GM21367 (cell line): ENCODE measurements around the gene ERN1.
A peak's percentile ranks its signal among the peaks of the same experiment; 100 is the strongest.

Experiments used
- ATAC-seq: cut with Tn5 transposase; IDR thresholded peaks from one replicate; pipeline ENCODE4 v1.9.1; 2021; ENCODE audit not compliant: unreplicated experiment

ERN1 gene

GRCh38 chr17:64158406-64158805, 28.5 kb upstream of the ERN1 start:
- ATAC-seq, result no peak

- no peak for ATAC-seq
Measured at GRCh38 chr17:64157669-64158180, 27.8 kb upstream of the ERN1 start.

- no peak for ATAC-seq
Measured at GRCh38 chr17:64156670-64157069, 26.7 kb upstream of the ERN1 start.

- ATAC-seq, result no peak
Measured at GRCh38 chr17:64155751-64156544, 26.0 kb upstream of the ERN1 start.

GRCh38 chr17:64155129-64155528, 25.2 kb upstream of the ERN1 start:
- no peak for ATAC-seq

GRCh38 chr17:64154717-64155116, 24.8 kb upstream of the ERN1 start:
- ATAC-seq, result no peak

GRCh38 chr17:64154313-64154695, 24.4 kb upstream of the ERN1 start:
- ATAC-seq, result no peak

GRCh38 chr17:64153565-64154312, 23.8 kb upstream of the ERN1 start:
- ATAC-seq, result no peak

- no peak for ATAC-seq
Measured at GRCh38 chr17:64152428-64153125, 22.6 kb upstream of the ERN1 start.

GRCh38 chr17:64151016-64151368, 21.0 kb upstream of the ERN1 start:
- no peak for ATAC-seq

- ATAC-seq, result no peak
Measured at GRCh38 chr17:64150237-64151015, 20.5 kb upstream of the ERN1 start.

GRCh38 chr17:64149196-64149595, 19.3 kb upstream of the ERN1 start:
- ATAC-seq, result no peak

- no peak for ATAC-seq
Measured at GRCh38 chr17:64148699-64149098, 18.8 kb upstream of the ERN1 start.

- ATAC-seq, result no peak
Measured at GRCh38 chr17:64148017-64148631, 18.2 kb upstream of the ERN1 start.

- ATAC-seq, result no peak
Measured at GRCh38 chr17:64147110-64148016, 17.4 kb upstream of the ERN1 start.

- peak; percentile 10 for ATAC-seq
Measured at GRCh38 chr17:64146418-64147109, 16.6 kb upstream of the ERN1 start.

GRCh38 chr17:64145751-64146417, 15.9 kb upstream of the ERN1 start:
- ATAC-seq, result peak; percentile 79

GRCh38 chr17:64145375-64145750, 15.4 kb upstream of the ERN1 start:
- ATAC-seq, result peak; percentile 15
